NCI-H146 treated with DMSO at 0.1 percent for 48 hours (cell line): ENCODE measurements around the gene OR5C1.
"Not testable (repeated sequence)": the region's sequence is repeated elsewhere in the genome, so short reads cannot be mapped to it uniquely, and the experiment has no call there.

Experiments used
- DNase-seq: peaks from one replicate; lab custom pipeline; 2025; ENCODE audit not compliant: unreplicated experiment; lab: John Stamatoyannopoulos, UW

OR5C1 gene

GRCh38 chr9:122810306-122810946 is 21.7 kb downstream of the OR5C1 start:
- DNase-seq, result peak; percentile 63

- DNase-seq, result no peak
Measured at GRCh38 chr9:122812736-122813135, 24.0 kb downstream of the OR5C1 start.

- DNase-seq, result no peak
Measured at GRCh38 chr9:122814545-122814944, 25.8 kb downstream of the OR5C1 start.

- DNase-seq, result no peak
Measured at GRCh38 chr9:122815544-122815943, 26.8 kb downstream of the OR5C1 start.

GRCh38 chr9:122816163-122816867 is 27.6 kb downstream of the OR5C1 start:
- no peak for DNase-seq

GRCh38 chr9:122819326-122819725 is 30.6 kb downstream of the OR5C1 start:
- DNase-seq, result no peak

GRCh38 chr9:122819791-122820489 is 31.2 kb downstream of the OR5C1 start:
- DNase-seq, result no peak

- DNase-seq, result no peak
Measured at GRCh38 chr9:122820490-122820845, 31.7 kb downstream of the OR5C1 start.

- no peak for DNase-seq
Measured at GRCh38 chr9:122821278-122821943, 32.7 kb downstream of the OR5C1 start.

- no peak for DNase-seq
Measured at GRCh38 chr9:122822056-122822455, 33.3 kb downstream of the OR5C1 start.

GRCh38 chr9:122822938-122823337 is 34.2 kb downstream of the OR5C1 start:
- no peak for DNase-seq

GRCh38 chr9:122827761-122828093 is 39.0 kb downstream of the OR5C1 start:
- no peak for DNase-seq

GRCh38 chr9:122828965-122829284 is 40.2 kb downstream of the OR5C1 start:
- DNase-seq, result not testable (repeated sequence)

- DNase-seq, result no peak
Measured at GRCh38 chr9:122832194-122832593, 43.5 kb downstream of the OR5C1 start.

GRCh38 chr9:122835313-122835731 is 46.6 kb downstream of the OR5C1 start:
- DNase-seq, result no peak

- no peak for DNase-seq
Measured at GRCh38 chr9:122837266-122837850, 48.6 kb downstream of the OR5C1 start.

- not testable (repeated sequence) for DNase-seq
Measured at GRCh38 chr9:122838441-122838840, 49.7 kb downstream of the OR5C1 start.
